Measurements from ENCODE around the gene TRIM9.
"Not testable (repeated sequence)": the region's sequence is repeated elsewhere in the genome, so short reads cannot be mapped to it uniquely, and the experiment has no call there.

Gene TRIM9

DNA sequence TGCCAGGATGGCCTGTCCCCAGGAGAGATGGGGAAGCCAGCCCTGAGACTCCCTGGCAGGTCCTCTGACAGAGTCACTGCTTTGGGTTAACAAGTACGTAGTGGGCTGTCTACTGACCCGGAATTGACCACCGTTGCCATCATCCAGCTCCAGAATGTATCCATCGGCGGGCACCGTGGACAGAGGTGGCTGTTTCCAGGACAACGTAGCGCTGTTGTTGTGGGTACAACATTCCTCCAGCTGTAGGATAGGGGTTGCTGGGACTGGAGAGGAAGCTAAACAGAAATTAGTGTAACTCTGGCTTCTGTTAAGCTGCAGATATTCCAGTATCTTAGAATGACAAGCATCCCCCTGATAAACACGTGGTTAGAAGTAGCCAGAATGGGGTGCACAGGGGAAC, 94.3 kb downstream of the TRIM9 start:
- DNase-seq = no peak

GRCh38 chr14:50999726-51000125, 95.2 kb downstream of the TRIM9 start:
- DNase-seq = no peak

DNA sequence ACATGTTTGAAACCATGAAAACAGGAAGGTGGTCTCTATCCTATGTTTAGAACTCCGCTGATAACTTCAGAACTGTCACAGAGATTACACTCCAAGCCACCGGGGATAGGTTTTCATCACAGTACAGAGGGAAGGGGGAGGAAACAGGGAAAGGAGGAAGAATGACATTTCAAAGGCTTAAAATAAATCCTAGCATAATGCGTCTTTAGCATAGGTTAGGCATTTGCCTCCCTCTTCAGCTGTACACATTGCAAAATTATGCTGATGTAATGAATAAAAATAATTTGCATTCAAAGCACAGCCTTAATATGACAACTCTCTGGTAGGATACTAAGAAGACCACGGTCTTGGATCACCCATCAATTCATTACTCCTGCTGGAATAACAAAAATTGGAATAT, 96.3 kb downstream of the TRIM9 start:
- DNase-seq = no peak

DNA sequence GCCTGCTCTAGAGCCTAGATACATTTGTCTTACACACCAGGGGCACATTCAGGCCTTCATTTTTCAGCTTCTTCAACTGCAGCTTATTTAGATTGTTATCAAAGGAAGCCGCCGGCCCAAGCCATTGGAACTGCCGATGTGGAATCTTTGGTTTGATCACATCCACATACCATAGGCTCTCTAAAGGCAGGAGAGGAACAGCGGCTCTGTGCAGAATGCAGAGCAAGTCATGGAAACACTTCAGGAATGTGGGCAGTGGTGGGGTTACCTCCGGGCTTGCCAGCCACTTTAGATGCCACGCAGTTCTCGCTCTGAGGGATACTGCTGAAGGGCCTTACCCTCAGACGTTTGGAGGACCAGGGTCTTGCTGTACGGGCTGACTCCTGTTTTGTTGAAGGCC, 97.2 kb downstream of the TRIM9 start:
- no peak for DNase-seq

GRCh38 chr14:50994158-50994557, 100.7 kb downstream of the TRIM9 start:
- DNase-seq = not testable (repeated sequence)

DNA sequence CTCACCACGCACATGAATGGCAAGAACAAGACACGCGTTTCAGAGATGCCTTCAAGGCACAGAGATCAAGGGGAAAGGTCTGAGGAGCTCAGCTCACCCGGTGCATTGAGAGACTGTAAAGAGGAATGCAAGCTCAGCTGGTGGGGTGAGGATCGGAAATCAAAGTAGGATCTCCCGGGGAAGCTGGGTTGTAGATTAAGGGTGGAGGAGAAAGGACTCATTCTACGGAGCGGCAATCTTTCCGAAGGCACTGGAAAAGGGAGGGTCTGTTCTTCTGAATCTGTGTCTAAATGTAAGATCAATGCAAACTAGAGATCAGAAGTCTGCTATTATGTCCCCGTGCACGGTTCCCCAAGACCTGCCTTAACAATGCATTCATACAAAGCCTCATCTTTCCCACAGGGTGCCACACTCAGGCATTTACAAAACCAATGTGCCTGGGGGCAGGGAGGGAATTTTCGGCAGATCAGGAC, 109.0 kb downstream of the TRIM9 start:
- no peak for DNase-seq

GRCh38 chr14:50985124-50985858, 109.6 kb downstream of the TRIM9 start:
- DNase-seq = no peak

DNA sequence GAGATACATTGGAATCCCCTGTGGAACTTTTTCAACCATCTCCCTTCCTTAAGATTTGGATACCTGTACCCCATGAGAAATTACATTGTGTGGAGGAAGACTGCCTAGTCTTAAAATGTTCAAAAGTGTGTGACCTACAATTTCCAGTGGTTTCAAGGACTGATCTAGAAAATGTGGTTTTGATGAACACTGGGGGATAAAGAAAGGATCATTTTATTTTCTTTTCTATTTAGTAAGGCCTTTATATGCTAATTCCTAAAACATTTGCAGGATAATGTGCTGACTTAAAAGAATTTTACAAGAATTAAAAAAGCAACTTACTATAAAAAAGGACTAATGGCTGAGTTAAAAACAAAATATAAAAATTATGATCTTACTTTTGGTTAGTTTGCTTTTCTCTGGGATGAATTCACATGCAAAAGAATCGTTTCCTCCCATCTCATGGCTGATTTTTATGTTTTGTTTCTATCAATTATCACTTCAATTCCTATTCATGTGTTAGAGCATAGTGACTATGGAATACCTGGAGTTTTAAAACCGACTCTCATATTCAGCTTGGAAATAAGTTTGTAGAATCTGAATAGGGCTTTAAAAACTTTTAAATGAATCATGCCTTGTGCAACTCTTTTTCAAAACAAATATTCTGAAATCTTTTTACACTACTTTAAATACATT, 110.7 kb downstream of the TRIM9 start:
- DNase-seq = no peak

DNA sequence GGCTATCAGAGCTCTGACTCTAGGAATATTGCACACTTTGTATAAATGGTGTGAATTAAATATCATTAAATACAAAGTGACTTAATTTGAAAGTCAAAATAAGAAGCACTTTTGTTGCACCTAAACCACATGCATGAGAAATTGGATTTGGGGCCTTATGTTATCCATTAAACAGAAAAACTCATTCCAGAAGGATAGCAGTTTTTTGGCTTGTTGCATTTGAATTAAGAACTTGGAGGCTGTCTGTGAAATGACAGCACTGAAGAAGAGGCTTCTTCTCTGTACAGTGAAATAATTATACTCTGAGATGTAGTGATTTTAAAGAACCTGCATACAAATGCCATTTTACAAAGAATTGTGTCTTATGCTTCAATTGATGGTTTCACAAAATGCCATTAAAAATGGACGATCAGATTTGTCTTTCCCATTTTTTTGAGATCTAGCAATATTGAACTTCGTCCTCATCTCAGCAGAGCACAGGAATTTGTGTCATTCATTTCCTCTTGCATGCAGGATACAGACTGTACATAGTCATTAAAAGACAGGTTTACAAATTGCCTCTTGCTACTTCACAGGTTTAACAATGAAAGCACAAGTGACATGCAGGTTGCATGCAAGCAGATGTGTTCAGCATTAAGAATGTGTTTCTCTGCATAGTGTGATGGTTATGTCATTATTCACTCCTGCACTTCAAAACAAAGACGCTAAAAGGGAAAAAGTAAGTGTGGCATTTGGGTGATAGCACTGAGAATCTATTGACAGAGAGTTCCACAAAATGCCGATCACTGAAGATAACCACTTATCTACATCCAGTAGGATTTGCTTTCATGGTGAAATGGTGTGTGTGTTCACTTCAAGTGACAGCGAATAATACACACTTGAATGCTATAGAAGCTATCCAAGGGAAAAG, 114.7 kb downstream of the TRIM9 start:
- no peak for DNase-seq

GRCh38 chr14:50978888-50979287, 116.0 kb downstream of the TRIM9 start:
- no peak for DNase-seq

DNA sequence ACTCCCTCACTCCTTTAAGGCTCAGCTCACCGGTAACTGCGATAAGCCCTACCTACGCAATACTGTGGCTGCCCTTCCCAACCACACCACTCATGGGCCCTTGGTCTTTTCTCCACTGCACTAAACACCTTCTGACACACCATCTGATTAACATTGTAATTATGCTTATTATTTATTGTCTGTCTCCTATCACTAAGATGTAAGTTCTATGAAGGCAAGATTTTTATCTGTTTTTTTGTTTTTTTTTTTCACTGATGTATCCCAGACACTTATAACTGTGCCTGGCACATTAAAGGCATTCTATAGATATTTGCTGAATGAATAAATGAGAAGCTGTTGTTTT, 116.4 kb downstream of the TRIM9 start:
- no peak for DNase-seq

GRCh38 chr14:50977863-50978528, 116.9 kb downstream of the TRIM9 start:
- no peak for DNase-seq

DNA sequence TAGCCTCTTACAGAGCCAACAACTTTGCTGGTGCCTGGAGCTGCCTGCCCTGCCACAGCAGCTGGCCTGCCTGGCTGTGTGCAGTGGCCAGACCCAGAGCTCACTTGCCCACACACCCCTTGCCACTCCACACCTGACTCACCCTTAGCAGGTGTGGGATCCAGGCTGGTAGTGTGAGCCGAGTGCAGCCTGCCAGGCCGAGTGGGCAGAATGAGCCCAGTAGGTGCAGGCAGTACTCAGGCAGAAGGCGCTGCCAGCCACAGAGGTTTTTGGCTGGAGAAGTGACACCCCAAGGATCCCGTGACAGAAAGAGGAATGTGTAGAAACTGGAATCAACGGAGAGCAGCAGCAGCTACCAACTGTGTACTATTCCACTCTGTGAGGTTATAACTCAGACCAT, 120.8 kb downstream of the TRIM9 start:
- no peak for DNase-seq

DNA sequence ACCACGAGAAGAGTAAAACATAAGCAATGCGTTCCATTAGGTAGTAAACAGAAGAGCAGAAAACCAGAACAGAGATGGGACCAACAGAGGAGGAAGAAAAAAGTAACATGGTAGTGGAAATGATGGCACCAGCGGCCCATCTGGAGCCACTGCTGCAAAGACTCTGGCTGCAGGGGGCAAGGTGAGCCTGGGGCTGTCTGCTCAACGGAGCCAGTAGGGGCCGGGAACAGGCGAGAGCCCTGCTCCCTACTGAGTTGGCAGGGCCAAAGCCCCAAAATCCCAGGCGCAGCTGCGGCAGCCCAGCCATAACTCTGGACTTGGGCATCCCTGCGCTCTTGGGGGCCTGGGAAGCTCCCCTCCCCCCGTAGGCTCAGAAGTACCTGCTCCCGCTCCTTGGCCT, 122.2 kb downstream of the TRIM9 start:
- DNase-seq = no peak

GRCh38 chr14:50970886-50971781, 123.8 kb downstream of the TRIM9 start:
- no peak for DNase-seq

- DNase-seq = no peak
These were observed 127.1 kb downstream of the TRIM9 start for GRCh38 chr14:50967790-50968189.

DNA sequence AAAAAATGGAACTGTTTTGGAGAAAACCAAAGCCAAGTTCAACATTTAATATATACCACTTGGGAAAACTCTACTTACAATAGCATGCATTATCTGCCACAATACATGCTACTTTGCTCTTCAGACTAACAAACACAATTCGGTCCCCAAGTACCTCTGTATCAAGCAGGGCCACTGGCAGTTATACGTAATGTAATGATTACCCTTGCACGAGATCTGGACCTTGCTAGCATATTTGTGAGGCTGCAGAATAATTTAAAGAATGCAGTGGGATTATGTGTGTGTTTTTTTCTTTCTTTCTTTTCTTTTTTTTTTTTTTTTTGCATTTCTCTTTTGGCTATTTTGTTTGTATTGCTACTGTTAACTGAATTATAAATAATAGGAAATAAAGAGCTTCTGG, 127.8 kb downstream of the TRIM9 start:
- no peak for DNase-seq

- DNase-seq = no peak
These were observed 130.1 kb downstream of the TRIM9 start for GRCh38 chr14:50964683-50965390.

DNA sequence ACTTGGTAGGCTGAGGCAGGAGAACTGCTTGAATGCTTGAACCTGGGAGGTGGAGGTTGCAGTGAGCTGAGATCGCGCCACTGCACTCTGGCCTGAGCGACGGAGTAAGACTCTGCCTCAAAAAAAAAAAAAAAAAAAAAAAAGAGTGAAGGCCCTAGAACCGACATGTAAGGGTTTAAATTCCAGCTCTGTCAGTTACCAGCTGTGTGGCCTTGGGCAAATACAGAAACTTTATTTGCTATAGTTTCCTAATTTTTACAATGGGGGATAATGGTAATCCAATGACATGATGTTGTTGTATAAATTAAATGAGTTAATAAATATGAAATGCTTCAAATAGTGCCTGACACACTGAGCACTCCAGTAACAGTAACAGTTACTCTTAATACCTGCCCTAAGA, 131.0 kb downstream of the TRIM9 start:
- DNase-seq = no peak

DNA sequence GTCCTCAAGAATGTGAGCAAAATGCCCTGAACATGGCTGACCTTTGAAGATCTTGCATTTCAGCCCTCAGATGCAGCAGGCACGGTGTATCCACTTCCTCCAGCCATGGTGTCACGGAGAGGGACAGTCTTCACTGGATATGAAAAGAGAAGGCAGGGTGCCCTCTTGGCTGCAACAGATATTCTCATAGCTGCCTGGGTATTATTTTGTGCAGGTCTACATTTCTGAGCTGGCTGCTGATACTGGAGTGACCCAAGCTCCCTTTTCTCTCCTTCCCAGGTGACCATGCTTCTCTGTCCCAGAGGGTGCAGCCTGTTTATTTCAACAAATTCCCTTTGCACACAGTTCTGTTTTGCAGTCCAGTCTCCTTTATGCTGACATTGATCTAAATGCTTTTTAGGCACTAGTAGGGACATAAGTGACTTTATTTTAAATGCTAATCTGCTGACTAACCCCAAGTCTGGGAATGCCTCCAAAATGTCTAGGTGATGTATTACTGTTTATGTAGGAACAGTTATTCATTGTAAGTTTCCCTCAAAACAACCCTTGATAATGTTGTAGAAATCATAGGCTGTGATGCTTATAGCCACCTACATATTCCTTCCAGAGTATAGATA, 133.2 kb downstream of the TRIM9 start:
- no peak for DNase-seq

- no peak for DNase-seq
These were observed 137.6 kb downstream of the TRIM9 start for GRCh38 chr14:50957296-50957695.

All from activated CD4-positive, alpha-beta T cell treated with anti-CD3 and anti-CD28 coated beads, Interleukin-2, amount 50 U/mL, for 48 hours (primary cell).